Measurements from ENCODE around the gene SPANXN1.
"Not testable (repeated sequence)": the region's sequence is repeated elsewhere in the genome, so short reads cannot be mapped to it uniquely, and the experiment has no call there.

The SPANXN1 gene, protein sequence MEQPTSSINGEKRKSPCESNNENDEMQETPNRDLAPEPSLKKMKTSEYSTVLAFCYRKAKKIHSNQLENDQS

DNA sequence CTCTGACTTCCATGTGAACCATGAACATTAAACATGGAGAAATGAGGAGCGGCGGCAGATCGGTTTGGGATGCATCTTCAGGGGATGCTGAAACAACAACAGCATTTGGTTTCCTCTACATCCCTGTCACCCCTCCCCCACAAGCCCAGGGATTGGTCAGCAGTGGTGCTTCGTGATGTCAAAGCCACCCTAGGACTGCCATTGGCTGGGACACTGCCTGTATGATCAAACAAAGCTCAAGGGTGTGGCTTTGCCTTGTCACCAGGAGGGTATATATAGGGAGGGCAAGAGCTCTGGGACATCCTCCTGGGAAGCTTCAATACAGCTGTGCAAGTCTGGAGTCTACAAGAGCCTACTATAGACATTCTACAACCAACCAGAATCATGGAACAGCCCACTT, at the start of gene SPANXN1:
Gene SPANXN1 (plus strand): TSS at position 301 of the 400 bp plus-strand sequence. CDS start 84 bp downstream, at position 385.
- DNase-seq, result not testable (repeated sequence)

DNA sequence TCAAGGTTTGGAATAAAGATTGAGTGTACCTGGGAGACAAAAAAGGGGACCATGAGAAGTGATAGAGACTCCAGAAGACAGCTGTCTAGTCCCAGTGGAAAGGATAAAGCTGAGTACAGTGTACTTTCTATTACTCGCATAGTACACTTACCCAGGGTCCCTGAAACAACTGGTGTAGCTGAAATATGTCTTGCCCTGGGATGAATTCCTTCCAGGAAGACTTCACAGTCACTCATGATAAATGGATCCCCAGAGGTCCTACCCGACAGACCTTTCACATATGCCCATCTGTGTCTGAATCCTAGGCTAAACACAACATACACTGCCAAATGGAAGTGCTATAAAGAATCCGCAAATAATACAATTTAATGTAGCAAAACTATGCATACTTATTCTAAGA, 48.2 kb upstream of the SPANXN1 start:
- DNase-seq, result no peak

DNA sequence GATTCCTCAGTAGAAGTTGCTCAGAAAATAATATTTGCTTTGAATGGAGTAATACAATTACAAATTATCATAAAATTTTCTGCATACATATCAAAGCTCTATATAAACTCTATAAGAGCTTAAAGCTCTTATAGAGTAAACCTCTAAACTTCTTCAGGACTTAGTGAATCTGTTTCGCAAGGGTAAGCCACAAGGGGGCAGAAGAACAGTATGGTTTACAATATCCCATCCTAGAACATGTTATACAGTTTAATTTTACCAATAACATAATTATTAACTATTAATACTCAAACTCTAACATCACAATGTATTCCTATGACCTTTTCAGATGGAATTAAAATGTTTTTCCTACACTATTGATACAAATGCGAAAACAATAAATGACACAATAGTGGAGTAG, 33.8 kb upstream of the SPANXN1 start:
- DNase-seq, result peak; percentile 1

DNA sequence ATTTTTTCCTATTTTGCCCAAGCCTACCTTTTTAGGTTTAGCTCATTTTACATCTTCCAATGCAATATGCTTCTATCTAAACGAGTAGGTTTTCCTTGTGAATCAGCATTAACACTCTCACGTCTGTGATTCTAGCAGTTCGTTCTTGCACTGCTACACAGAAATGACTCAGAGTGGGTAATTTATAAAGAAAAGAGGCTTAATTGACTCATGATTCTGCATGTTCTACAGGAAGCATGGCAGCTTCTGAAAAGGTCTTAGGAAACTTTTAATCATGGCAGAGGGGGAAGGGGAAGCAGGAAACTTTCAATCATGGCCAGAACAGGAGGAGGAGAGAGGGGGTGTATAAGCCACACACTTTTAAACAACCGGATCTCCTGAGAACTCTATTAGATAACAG, 44.9 kb downstream of the SPANXN1 start:
- no peak for DNase-seq
